Measurements from ENCODE around the gene CSAG1. TPM values are rescaled to one million over a fixed set of nuclear protein-coding genes. Genes with fewer than 3 reads are reported as not detected.
"Not testable (repeated sequence)": the region's sequence is repeated elsewhere in the genome, so short reads cannot be mapped to it uniquely, and the experiment has no call there.

CSAG1 gene
- not detected for total RNA-seq

DNA sequence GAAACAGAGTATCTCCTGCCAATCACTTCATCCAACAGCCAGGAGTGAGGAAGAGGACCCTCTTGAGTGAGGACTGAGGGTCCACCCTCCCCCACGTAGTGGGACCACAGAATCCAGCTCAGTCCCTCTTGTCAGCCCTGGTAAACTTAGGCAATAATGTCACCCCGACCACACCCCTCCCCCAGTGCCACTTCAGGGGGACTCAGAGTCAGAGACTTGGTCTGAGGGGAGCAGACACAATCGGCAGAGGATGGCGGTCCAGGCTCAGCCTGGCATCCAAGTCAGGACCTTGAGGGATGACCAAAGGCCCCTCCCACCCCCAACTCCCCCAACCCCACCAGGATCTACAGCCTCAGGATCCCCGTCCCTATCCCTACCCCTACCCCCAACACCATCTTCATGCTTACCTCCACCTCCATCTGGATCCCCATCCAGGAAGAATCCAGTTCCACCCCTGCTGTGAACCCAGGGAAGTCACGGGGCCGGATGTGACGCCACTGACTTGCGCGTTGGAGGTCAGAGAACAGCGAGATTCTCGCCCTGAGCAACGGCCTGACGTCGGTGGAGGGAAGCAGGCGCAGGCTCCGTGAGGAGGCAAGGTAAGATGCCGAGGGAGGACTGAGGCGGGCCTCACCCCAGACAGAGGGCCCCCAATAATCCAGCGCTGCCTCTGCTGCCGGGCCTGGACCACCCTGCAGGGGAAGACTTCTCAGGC lies at the start of gene CSAG1, which contains the start of gene MAGEA12:
TSS of gene CSAG1 (minus strand) at position 461 of the 715 bp plus-strand sequence. CDS start 1,261 bp downstream, outside the sequence.
TSS of gene MAGEA12 (plus strand) at position 497 of the 715 bp plus-strand sequence. CDS start 2,405 bp downstream, outside the sequence.
- DNase-seq = no peak

GRCh38 chrX:152769549-152770289 lies 36.2 kb upstream of the CSAG1 start, which contains the start of gene MAGEA6:
TSS of gene MAGEA6 (minus strand) at chrX:152769689. CDS start at chrX:152767650, 2,039 bp downstream.
- not testable (repeated sequence) for DNase-seq

GRCh38 chrX:152766562-152766961 lies 33.0 kb upstream of the CSAG1 start:
- not testable (repeated sequence) for DNase-seq

DNA sequence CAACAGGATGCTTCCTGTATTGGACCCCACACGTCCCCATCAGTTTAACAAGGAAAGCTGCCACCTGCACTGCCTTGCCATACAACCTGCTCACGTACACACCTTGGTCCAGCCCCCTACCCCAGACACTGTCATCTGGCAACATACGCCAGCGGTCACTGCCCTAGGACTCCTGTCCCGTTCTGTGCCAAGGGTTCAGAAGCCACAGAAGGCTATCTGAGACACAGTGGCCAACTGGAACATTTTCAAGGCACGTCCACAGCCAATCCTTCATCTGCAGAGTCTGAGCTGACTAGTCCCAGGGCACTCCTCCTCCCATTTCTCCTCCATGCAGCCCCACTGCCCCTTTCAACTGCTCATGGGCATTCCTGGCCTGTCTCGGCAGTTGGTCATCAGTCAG lies 28.1 kb upstream of the CSAG1 start:
- not testable (repeated sequence) for DNase-seq

GRCh38 chrX:152759544-152759943 lies 26.0 kb upstream of the CSAG1 start:
- DNase-seq = not testable (repeated sequence)

GRCh38 chrX:152758918-152759317 lies 25.4 kb upstream of the CSAG1 start, which contains the start of gene CSAG3:
TSS of gene CSAG3 (plus strand) at chrX:152759218.
- not testable (repeated sequence) for DNase-seq

GRCh38 chrX:152754871-152755270 lies 21.4 kb upstream of the CSAG1 start:
- DNase-seq = not testable (repeated sequence)

DNA sequence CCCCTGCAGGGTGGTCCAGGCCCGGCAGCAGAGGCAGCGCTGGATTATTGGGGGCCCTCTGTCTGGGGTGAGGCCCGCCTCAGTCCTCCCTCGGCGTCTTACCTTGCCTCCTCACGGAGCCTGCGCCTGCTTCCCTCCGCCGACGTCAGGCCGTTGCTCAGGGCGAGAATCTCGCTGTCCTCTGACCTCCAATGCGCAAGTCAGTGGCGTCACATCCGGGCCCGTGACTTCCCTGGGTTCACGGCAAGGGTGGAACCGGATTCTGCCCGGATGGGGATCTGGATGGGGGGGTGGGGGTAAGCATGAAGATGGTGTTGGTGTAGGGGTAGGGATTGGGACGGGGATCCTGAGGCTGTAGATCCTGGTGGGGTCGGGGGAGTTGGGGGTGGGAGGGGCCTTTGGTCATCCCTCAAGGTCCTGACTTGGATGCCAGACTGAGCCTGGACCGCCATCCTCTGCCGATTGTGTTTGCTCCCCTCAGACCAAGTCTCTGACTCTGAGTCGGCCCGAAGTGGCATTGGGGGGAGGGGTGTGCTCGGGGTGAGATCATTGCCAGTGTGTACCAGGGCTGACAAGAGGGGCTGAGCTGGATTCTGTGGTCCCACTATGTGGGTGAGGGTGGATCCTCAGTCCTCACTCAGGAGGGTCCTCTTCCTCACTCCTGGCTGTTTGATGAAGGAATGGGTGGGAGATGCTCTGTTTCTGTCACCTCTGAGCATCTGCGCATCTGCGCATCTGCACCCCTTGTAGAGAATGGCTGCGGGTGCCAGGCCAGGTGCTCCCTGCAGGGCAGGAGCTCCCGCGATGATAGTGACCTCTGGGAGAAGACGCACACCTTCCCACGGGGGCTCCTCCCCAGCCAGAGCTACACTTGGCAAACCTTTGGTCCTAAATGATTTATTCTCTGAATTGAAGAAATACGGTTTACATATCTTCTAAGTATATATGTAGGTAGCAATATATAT lies 20.4 kb upstream of the CSAG1 start, which contains the start of gene MAGEA2:
TSS of gene MAGEA2 (minus strand) at position 157 of the 965 bp plus-strand sequence. CDS start 2,479 bp downstream, outside the sequence.
- not testable (repeated sequence) for DNase-seq

- DNase-seq = no peak
Measured at GRCh38 chrX:152738560-152738959, 5.0 kb upstream of the CSAG1 start.

DNA sequence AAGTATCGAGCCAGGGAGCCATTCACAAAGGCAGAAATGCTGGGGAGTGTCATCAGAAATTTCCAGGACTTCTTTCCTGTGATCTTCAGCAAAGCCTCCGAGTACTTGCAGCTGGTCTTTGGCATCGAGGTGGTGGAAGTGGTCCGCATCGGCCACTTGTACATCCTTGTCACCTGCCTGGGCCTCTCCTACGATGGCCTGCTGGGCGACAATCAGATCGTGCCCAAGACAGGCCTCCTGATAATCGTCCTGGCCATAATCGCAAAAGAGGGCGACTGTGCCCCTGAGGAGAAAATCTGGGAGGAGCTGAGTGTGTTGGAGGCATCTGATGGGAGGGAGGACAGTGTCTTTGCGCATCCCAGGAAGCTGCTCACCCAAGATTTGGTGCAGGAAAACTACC lies 3.0 kb upstream of the CSAG1 start:
- not testable (repeated sequence) for DNase-seq

DNA sequence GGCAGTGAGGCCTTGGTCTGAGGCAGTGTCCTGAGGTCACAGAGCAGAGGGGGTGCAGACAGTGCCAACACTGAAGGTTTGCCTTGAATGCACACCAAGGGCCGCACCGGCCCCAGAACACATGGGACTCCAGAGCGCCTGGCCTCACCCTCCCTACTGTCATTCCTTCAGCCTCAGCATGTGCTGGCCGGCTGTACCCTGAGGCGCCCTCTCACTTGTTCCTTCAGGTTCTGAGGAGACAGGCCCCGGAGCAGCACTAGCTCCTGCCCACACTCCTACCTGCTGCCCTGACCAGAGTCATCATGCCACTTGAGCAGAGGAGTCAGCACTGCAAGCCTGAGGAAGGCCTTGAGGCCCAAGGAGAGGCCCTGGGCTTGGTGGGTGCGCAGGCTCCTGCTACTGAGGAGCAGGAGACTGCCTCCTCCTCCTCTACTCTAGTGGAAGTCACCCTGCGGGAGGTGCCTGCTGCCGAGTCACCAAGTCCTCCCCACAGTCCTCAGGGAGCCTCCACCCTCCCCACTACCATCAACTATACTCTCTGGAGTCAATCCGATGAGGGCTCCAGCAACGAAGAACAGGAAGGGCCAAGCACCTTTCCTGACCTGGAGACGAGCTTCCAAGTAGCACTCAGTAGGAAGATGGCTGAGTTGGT lies 2.5 kb upstream of the CSAG1 start:
- DNase-seq = no peak

GRCh38 chrX:152735101-152735500 lies 1.6 kb upstream of the CSAG1 start:
- no peak for DNase-seq

GRCh38 chrX:152734143-152734858 lies 780 bp upstream of the CSAG1 start:
- DNase-seq = not testable (repeated sequence)

GRCh38 chrX:152725409-152725808 lies 8.1 kb downstream of the CSAG1 start:
- no peak for DNase-seq

- DNase-seq = not testable (repeated sequence)
Measured at GRCh38 chrX:152713815-152714787, 19.4 kb downstream of the CSAG1 start, which contains the start of gene MAGEA2B. TSS of gene MAGEA2B (plus strand) at chrX:152714628. CDS start at chrX:152717107, 2,479 bp downstream.

- DNase-seq = not testable (repeated sequence)
Measured at GRCh38 chrX:152713195-152713594, 20.3 kb downstream of the CSAG1 start.

GRCh38 chrX:152709173-152709572 lies 24.3 kb downstream of the CSAG1 start, which contains the start of gene CSAG2:
TSS of gene CSAG2 (minus strand) at chrX:152709273. CDS start at chrX:152709112, 161 bp downstream.
- not testable (repeated sequence) for DNase-seq

GRCh38 chrX:152706500-152706899 lies 27.0 kb downstream of the CSAG1 start:
- not testable (repeated sequence) for DNase-seq

DNA sequence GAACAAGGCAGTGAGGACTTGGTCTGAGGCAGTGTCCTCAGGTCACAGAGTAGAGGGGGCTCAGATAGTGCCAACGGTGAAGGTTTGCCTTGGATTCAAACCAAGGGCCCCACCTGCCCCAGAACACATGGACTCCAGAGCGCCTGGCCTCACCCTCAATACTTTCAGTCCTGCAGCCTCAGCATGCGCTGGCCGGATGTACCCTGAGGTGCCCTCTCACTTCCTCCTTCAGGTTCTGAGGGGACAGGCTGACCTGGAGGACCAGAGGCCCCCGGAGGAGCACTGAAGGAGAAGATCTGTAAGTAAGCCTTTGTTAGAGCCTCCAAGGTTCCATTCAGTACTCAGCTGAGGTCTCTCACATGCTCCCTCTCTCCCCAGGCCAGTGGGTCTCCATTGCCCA lies 33.1 kb downstream of the CSAG1 start:
- not testable (repeated sequence) for DNase-seq
